GM12878 (cell line): ENCODE data around the gene NT5C3B.
"Not testable (repeated sequence)": the region's sequence is repeated elsewhere in the genome, so short reads cannot be mapped to it uniquely, and the experiment has no call there.

ENCODE experiments used
- BACH1 ChIP-seq: fragments of 450-650 bp; IDR thresholded peaks from 2 replicates; pipeline ENCODE4 v1.6.1; 2017; ENCODE audit warnings: mild to moderate bottlenecking, borderline replicate concordance
- EZH2 ChIP-seq: IDR thresholded peaks from 2 replicates; pipeline ENCODE4 v1.6.1; 2012; ENCODE audit warnings: low read depth, mild to moderate bottlenecking, control low read depth, inconsistent platforms, low read length, borderline replicate concordance; ENCODE audit not compliant: control insufficient read depth
- NRF1 ChIP-seq: conservative IDR thresholded peaks from 2 replicates; pipeline ENCODE4 v1.6.1; 2011; ENCODE audit warnings: mild to moderate bottlenecking, low read depth, low read length, improper control_type of control experiment
- PBX3 ChIP-seq: IDR thresholded peaks from 2 replicates; pipeline ENCODE4 v1.6.1; 2011; ENCODE audit warnings: mild to moderate bottlenecking, low read depth, low read length, moderate library complexity; ENCODE audit not compliant: insufficient replicate concordance
- RBBP5 ChIP-seq: fragments of 200-600 bp; sonication (generic); conservative IDR thresholded peaks from 2 replicates; pipeline ENCODE4 v1.6.1; 2016
- RELA ChIP-seq: fragments of 450-650 bp; IDR thresholded peaks from 2 replicates; pipeline ENCODE4 v1.8.0; 2014; ENCODE audit warnings: borderline replicate concordance; ENCODE audit not compliant: partially characterized antibody
- REST ChIP-seq: IDR thresholded peaks from 2 replicates; pipeline ENCODE4 v1.6.1; 2012; ENCODE audit warnings: mild to moderate bottlenecking, low read depth, low read length
- SP1 ChIP-seq: IDR thresholded peaks from one replicate; pipeline ENCODE4 v1.6.1; 2011; ENCODE audit warnings: low read depth, low read length
- TCF7 ChIP-seq: IDR thresholded peaks from 2 replicates; pipeline ENCODE4 v1.6.1; 2014; ENCODE audit warnings: antibody characterized with exemption, borderline replicate concordance
- TF ChIP-seq, protein P1 (sequence below): IDR thresholded peaks from 2 replicates; pipeline ENCODE4 v1.6.1; 2011; ENCODE audit warnings: low read depth, mild to moderate bottlenecking, low read length, moderate library complexity, borderline replicate concordance; ENCODE audit errors: extremely low read depth
- TF ChIP-seq, protein P2 (sequence below), 3 experiments: IDR thresholded peaks in 2 of 3; conservative IDR thresholded peaks in 1 of 3; 2 replicates each; pipeline ENCODE4 v1.5.1; 2011; ENCODE audit warnings: low read depth in 3 of 3, low read length in 3 of 3, mild to moderate bottlenecking in 3 of 3, control low read depth in 2 of 3, moderate library complexity in 2 of 3, inconsistent platforms in 1 of 3, mixed read lengths in 1 of 3; ENCODE audit not compliant: control insufficient read depth in 2 of 3, insufficient read depth in 1 of 3; ENCODE audit errors: extremely low read depth in 1 of 3

DNA sequence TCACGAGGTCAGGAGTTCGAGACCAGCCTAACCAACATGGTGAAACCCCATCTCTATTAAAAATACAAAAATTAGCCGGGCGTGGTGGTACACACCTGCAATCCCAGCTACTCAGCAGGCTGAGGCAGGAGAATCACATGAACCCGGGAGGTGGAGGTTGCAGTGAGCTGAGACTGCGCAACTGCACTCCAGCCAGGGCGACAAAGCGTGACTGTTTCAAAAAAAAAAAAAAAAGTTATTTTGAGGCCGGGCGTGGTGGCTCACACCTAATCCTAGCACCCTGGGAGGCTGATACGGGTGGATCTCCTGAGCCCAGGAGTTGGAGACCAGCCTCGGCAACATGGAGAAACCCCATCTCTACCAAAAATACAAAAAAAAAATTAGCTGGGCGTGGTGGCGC is 15.3 kb upstream of the NT5C3B start:
- TF ChIP-seq BACH1, RBBP5, SP1, REST, NRF1, RELA, EZH2, PBX3, TCF7: not testable (repeated sequence)
- TF ChIP-seq, protein P1, sequence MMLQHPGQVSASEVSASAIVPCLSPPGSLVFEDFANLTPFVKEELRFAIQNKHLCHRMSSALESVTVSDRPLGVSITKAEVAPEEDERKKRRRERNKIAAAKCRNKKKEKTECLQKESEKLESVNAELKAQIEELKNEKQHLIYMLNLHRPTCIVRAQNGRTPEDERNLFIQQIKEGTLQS = not testable (repeated sequence)
- TF ChIP-seq, protein P2, sequence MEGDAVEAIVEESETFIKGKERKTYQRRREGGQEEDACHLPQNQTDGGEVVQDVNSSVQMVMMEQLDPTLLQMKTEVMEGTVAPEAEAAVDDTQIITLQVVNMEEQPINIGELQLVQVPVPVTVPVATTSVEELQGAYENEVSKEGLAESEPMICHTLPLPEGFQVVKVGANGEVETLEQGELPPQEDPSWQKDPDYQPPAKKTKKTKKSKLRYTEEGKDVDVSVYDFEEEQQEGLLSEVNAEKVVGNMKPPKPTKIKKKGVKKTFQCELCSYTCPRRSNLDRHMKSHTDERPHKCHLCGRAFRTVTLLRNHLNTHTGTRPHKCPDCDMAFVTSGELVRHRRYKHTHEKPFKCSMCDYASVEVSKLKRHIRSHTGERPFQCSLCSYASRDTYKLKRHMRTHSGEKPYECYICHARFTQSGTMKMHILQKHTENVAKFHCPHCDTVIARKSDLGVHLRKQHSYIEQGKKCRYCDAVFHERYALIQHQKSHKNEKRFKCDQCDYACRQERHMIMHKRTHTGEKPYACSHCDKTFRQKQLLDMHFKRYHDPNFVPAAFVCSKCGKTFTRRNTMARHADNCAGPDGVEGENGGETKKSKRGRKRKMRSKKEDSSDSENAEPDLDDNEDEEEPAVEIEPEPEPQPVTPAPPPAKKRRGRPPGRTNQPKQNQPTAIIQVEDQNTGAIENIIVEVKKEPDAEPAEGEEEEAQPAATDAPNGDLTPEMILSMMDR (IDR thresholded peaks at IDR 0.05 in 2 of 3, conservative IDR thresholded peaks at IDR 0.05 in 1 of 3; ENCODE audit: control insufficient read depth in 2 of 3, extremely low read depth in 1 of 3, insufficient read depth in 1 of 3, low read depth in 3 of 3, low read length in 3 of 3) = not testable (repeated sequence)
